ENCODE results near the gene TRAF6.
A peak's percentile ranks its signal among the peaks of the same experiment; 100 is the strongest.

Gene TRAF6

DNA sequence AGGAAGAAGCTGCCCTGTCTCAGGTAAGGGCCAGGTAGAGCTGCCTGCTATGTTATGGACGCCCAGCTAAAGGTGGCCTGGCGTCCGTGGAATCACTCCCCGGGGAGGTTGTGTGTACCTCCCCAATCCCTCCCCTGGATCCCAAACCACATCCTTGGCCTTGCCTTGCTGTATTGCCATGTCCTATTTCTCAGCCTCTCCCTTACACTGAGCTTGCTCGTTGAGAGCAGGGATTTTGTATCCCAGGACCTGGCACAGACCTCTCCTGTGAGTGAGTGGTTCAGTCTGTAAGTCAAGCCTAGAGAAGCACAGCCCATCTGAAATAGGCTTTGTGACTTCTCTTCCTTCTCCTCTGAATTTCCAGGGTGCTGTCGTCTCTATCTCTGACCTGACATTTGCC lies 53.9 kb downstream of the TRAF6 start:
- DNase-seq, result peak; percentile 74

DNA sequence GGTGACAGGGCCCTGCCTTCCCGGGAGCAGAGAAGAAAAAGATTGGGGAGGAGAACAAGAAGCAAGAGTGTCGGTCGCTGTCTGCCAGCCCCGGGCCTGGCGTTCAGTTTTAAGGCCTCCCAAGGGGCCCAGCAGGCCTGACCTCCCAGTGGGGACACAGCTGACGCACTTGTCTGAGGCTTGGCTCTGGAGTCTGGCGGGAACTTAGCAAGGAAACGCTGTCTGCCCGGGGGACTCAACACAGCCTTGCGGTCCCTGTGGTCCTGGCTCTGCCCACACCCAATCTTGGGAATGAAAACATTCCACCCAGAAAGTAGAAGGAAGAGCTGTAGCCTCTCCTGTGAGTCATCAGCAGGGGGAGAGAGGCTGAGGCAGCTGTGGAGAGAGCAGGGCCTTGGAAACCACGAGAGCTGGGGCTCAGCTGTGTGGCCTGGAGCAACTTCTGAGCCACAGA lies 54.4 kb downstream of the TRAF6 start:
- DNase-seq, result peak; percentile 99

GRCh38 chr11:36454941-36455631 lies 55.0 kb downstream of the TRAF6 start:
- DNase-seq, result peak; percentile 32

- no peak for DNase-seq
Observed at GRCh38 chr11:36454551-36454940, 55.5 kb downstream of the TRAF6 start.

DNA sequence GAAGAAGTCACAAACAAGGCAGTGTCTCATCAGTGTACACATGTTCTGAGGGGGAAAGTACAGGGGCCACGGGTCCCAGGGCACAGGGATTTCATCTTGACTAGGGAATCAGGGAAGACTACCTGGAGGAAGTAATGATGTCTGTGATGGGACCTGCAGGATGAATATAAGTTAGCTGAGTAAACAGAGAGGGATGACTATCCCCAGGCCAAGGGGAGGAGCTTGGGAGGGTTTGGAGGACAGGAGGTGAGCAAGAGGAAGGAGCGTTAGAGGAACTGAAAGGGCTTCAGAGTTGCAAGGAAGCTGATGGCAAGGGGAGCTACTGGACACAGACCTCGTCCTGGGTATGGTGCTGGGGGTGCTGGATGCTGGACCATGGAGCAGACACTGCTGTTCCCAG lies 56.4 kb downstream of the TRAF6 start:
- DNase-seq, result no peak

DNA sequence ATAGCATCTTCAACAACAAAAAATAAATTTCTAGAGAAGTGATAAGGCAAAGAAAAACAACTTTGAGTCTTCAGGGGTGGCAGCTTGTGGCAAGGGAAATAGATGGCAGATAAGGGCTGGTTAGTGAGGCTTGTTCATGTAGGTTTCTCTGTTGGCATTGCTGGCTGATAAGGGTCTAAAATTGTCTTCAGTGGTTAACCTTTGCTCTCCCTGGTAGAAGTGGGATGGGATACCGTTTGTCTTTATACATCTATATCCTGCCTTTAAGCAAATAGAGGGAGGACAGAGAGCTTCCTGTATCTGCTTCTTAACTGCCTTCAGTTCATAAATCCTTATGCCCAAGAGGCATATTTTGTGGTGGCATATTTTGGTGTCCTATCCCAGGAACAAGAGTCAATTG lies 57.1 kb downstream of the TRAF6 start:
- DNase-seq, result no peak

- DNase-seq, result peak; percentile 52
Observed at GRCh38 chr11:36452236-36452940, 57.7 kb downstream of the TRAF6 start.

DNA sequence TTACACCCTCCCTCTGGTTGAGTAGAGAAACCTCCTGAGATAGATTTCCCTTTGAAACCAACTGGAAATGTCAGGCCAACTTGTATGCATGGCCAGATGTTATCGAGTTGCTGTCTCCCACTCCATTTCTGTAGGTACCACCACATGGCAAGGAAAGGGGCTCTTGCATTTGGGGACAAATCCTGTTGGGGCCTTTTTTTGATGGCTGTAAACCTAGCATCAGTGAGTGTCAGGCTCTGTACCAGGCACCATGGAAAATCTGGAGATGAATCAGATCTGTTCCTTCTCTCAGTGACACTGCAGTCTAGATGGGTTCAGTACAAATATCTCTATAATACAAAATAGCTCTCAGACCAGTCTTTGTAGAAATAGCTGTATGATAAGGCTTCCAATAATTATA lies 58.4 kb downstream of the TRAF6 start:
- DNase-seq, result no peak

GRCh38 chr11:36451045-36451444 lies 59.0 kb downstream of the TRAF6 start:
- DNase-seq, result no peak

DNA sequence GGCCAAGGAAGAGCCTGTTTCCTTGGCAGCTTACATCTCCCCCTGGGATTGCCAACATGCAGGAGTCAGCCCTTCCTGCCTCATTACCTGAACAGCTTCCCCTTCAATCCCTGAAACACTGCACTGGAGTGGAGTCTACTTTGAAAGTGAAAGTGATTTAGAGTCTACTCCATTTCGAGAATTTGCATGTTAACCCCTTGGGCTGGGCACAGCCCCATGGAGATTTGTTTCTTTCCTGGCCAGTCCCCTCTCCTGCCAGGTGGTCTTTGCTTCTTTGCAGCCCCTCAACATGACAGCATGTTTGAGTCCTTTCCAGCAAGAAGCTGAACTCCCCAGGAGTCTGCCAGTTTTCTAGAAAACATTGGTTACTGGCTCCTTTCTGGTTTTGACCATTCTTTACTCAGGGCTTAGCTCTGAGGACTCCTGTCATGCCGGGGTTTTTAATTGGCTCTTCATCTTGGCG lies 59.9 kb downstream of the TRAF6 start:
- DNase-seq, result no peak

GRCh38 chr11:36449561-36450096 lies 60.4 kb downstream of the TRAF6 start:
- DNase-seq, result no peak

- no peak for DNase-seq
Observed at GRCh38 chr11:36447947-36448346, 62.1 kb downstream of the TRAF6 start.

DNA sequence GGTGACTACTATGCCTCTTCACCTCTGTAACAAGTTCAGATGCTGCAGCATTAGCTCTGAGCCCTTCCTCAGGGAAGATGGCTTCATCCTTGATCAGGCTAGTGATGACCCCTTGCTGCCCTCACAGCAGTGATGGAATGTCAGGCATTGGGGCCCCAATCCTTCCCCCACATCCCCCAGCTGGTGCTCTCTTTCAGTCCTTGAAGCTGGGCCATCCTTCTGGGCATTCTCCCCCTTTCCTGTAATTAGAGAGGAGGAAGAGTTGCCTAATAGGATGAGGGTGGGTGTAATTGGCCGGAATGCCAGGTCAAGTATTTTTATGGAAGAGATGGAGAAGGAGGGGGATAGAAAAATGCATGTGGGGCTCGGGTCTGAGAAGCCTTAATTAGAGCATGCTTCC lies 62.6 kb downstream of the TRAF6 start:
- DNase-seq, result peak; percentile 49

DNA sequence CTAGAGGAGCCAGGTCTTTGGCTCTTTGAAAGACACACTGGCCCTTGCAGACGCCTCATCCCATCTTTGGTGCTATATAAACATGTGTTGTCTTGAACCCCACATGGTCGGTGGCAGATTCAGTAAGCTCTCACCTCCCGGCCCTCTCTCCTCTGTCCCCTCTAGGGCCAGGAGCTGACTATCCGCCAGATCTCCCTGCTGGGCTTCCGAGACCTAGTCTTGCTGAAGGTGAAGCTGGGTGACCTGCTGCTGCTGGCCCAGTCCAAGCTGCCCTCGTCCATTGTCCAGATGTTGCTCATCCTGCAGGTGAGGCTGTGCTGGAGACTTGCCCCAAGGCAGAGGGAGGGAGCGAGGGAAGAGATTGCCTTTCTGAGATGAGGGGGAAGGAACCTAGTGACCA lies 63.9 kb downstream of the TRAF6 start:
- DNase-seq, result no peak

- no peak for DNase-seq
Observed at GRCh38 chr11:36443661-36444060, 66.4 kb downstream of the TRAF6 start.

GRCh38 chr11:36441610-36442208 lies 68.4 kb downstream of the TRAF6 start:
- no peak for DNase-seq

DNA sequence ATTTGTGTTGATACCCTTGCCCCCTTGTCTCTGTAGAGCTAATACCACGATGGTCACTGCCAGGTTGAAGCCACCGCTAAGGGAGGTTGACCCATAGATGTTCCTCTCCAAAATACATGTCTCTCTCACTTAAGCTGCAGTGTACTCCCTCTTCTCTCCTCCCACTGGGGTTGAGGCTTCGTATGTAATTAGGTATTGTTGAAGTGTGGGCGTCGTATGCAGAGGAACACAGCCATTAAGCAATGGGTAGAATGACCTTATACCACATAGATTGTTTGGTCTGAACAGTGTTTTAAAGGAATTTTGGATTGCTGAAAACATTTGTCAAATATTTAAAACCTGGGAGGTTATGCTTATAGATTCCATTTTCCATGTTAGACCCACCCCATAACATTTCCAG lies 71.9 kb downstream of the TRAF6 start:
- no peak for DNase-seq

- no peak for DNase-seq
Observed at GRCh38 chr11:36437413-36437812, 72.7 kb downstream of the TRAF6 start.

Data from fibroblast of upper back skin (primary cell).